OCI-LY7 (cell line): ENCODE results near the gene GDA. TPM values are rescaled to one million over a fixed set of nuclear protein-coding genes. Genes with fewer than 3 reads are reported as not detected.

Experiments used
- BruUV-seq: library from RNA; stranded (reverse); fragments of 400-500 nt; replicated peaks from 2 replicates; lab custom pipeline; 2021; lab: Mats Ljungman, UMichigan
- CTCF ChIA-PET: fragments of 300-600 bp; sonication (Branson Sonifier 250); formaldehyde crosslinking; loops from one replicate; lab custom pipeline; 2022; ENCODE audit warnings: antibody characterized with exemption; ENCODE audit not compliant: unreplicated experiment; lab: Charles Lee
- POLR2A ChIA-PET: fragments of 300-600 bp; sonication (Branson Sonifier 250); formaldehyde crosslinking; loops from one replicate; lab custom pipeline; 2022; ENCODE audit warnings: antibody characterized with exemption; lab: Charles Lee
- DNase-seq: peaks from one replicate; pipeline ENCODE4 v3.0.0-alpha.2; 2015; ENCODE audit warnings: low spot score
- H2AFZ ChIP-seq: fragments of 200-600 bp; sonication (generic), shearing (Covaris generic); 2 replicates; pipeline ENCODE4 v1.6.1; 2014; ENCODE audit warnings: mild to moderate bottlenecking, antibody characterized with exemption, low read length, moderate library complexity
- H3K27ac ChIP-seq: fragments of 200-600 bp; sonication (generic); 2 replicates; pipeline ENCODE4 v1.5.1; 2014; ENCODE audit warnings: mixed run types, low read depth, mild to moderate bottlenecking, moderate library complexity, low read length, inconsistent platforms; ENCODE audit not compliant: poor library complexity, severe bottlenecking
- H3K36me3 ChIP-seq: fragments of 200-600 bp; sonication (generic); 2 replicates; pipeline ENCODE4 v1.6.1; 2014; ENCODE audit warnings: mild to moderate bottlenecking, antibody characterized with exemption, low read length, moderate library complexity, mixed read lengths; ENCODE audit not compliant: insufficient read depth
- H3K4me1 ChIP-seq: fragments of 200-600 bp; sonication (generic); 2 replicates; pipeline ENCODE4 v1.5.1; 2014; ENCODE audit warnings: mild to moderate bottlenecking, low read length; ENCODE audit not compliant: insufficient read depth, poor library complexity, severe bottlenecking
- H3K4me2 ChIP-seq: fragments of 200-600 bp; sonication (generic); 2 replicates; pipeline ENCODE4 v1.6.1; 2014; ENCODE audit warnings: mild to moderate bottlenecking, low read length
- H3K4me3 ChIP-seq: fragments of 200-600 bp; sonication (generic); 2 replicates; pipeline ENCODE4 v1.5.1; 2014; ENCODE audit warnings: mild to moderate bottlenecking, low read depth, low read length; ENCODE audit not compliant: poor library complexity, severe bottlenecking
- H3K79me2 ChIP-seq: fragments of 200-600 bp; sonication (generic); 2 replicates; pipeline ENCODE4 v1.6.1; 2016; ENCODE audit warnings: low read depth, mild to moderate bottlenecking, low read length, moderate library complexity, mixed read lengths; ENCODE audit not compliant: insufficient read depth
- H3K9me2 ChIP-seq: fragments of 200-600 bp; sonication (generic); 2 replicates; pipeline ENCODE4 v1.6.1; 2016; ENCODE audit warnings: mild to moderate bottlenecking, low read length, mixed read lengths; ENCODE audit not compliant: insufficient read depth
- H3K9me3 ChIP-seq: fragments of 200-600 bp; sonication (generic); 2 replicates; pipeline ENCODE4 v1.6.1; 2014; ENCODE audit warnings: mild to moderate bottlenecking, mixed run types, low read length, mixed read lengths
- H4K20me1 ChIP-seq: fragments of 200-600 bp; sonication (generic); 2 replicates; pipeline ENCODE4 v1.6.1; 2014; ENCODE audit warnings: mild to moderate bottlenecking, antibody characterized with exemption, low read length, moderate library complexity, mixed read lengths; ENCODE audit not compliant: insufficient read depth
- CTCF ChIP-seq: fragments of 200-600 bp; sonication (generic); conservative IDR thresholded peaks from 2 replicates; pipeline ENCODE4 v1.5.1; 2014; ENCODE audit warnings: mild to moderate bottlenecking, antibody characterized with exemption, low read length, moderate library complexity, mixed read lengths
- EZH2phosphoT487 ChIP-seq: fragments of 200-600 bp; sonication (generic); IDR thresholded peaks from 2 replicates; pipeline ENCODE4 v1.6.1; 2018; ENCODE audit warnings: low read depth, borderline replicate concordance, mild to moderate bottlenecking, mixed run types, antibody characterized with exemption, low read length, moderate library complexity, mixed read lengths
- intact Hi-C: fragments of 100-400 bp; cut with micrococcal nuclease; formaldehyde crosslinking; loops from one replicate; pipeline ENCODE4 v1.10.0; 2022; ENCODE audit not compliant: unreplicated experiment
- total RNA-seq, 2 experiments: library from RNA; depleted of rRNA in 1 of 2; stranded (reverse); fragments of >200 nt in 1 of 2; shearing (Covaris generic) in 1 of 2; gene quantifications; 2 replicates each; pipeline ENCODE4 v1.2.3, GENCODE V29; 2014 to 2022

GDA gene
- total RNA-seq, 2 experiments from 2014 or later, result not detected

GRCh38 chr9:72134801-72135200, 14.4 kb upstream of the GDA start:
- no peak overlapping the region for H3K27ac ChIP-seq
- H3K9me2 ChIP-seq, result no peaks in the 10 kb centered on the region
- no peaks in the 10 kb centered on the region for H3K4me1 ChIP-seq
- CTCF ChIA-PET, result no interaction called here
- no peaks in the 10 kb centered on the region for H4K20me1 ChIP-seq
- no peaks in the 10 kb centered on the region for H3K36me3 ChIP-seq
- H3K79me2 ChIP-seq, result no peaks in the 10 kb centered on the region
- intact Hi-C loops, result no loop called here
- no TSS peak for BruUV-seq
- POLR2A ChIA-PET, result interaction anchor here (0.5 to 1.5 kb wide), 5 partner anchors 10 to 766 kb away, joined by 3 to 4 read pairs (median 3); no protein-coding TSS in a partner anchor
- no peak overlapping the region for H3K4me2 ChIP-seq
- DNase-seq, result no peak
- H2AFZ ChIP-seq, result no peak overlapping the region
- TF ChIP-seq CTCF (no peak), EZH2phosphoT487 (no peak)
- H3K9me3 ChIP-seq, result no peaks in the 10 kb centered on the region
- H3K4me3 ChIP-seq, result no peak overlapping the region

GRCh38 chr9:72137697-72138365, 11.4 kb upstream of the GDA start:
- no peak for TF ChIP-seq EZH2phosphoT487
- Histone ChIP-seq H3K36me3 (no peaks in the 10 kb centered on the region), H3K4me1 (no peaks in the 10 kb centered on the region), H3K4me2 (no peak overlapping the region), H3K4me3 (no peak overlapping the region), H3K9me3 (no peaks in the 10 kb centered on the region), H3K27ac (no peak overlapping the region), H3K9me2 (no peaks in the 10 kb centered on the region), H2AFZ (no peak overlapping the region), H3K79me2 (no peaks in the 10 kb centered on the region), H4K20me1 (no peaks in the 10 kb centered on the region)
- intact Hi-C loops, result no loop called here
- BruUV-seq, result no TSS peak
- ChIA-PET CTCF (no interaction called here), POLR2A (no interaction called here)
- DNase-seq, result no peak

- Histone ChIP-seq H3K4me1 (no peaks in the 10 kb centered on the region), H3K9me3 (no peaks in the 10 kb centered on the region), H4K20me1 (no peaks in the 10 kb centered on the region), H2AFZ (no peak overlapping the region), H3K36me3 (no peaks in the 10 kb centered on the region), H3K4me2 (no peak overlapping the region), H3K27ac (no peak overlapping the region), H3K4me3 (no peak overlapping the region), H3K79me2 (no peaks in the 10 kb centered on the region), H3K9me2 (no peaks in the 10 kb centered on the region)
- ChIA-PET POLR2A (no interaction called here), CTCF (no interaction called here)
- no TSS peak for BruUV-seq
- DNase-seq, result no peak
- TF ChIP-seq CTCF, result no peak
- no peak for TF ChIP-seq EZH2phosphoT487
- intact Hi-C loops, result no loop called here
Measured at GRCh38 chr9:72139226-72139625, 10.0 kb upstream of the GDA start.
